Neural progenitor cell (in vitro differentiated cells): ENCODE data around the gene ARHGEF19.
"Not testable (repeated sequence)": the region's sequence is repeated elsewhere in the genome, so short reads cannot be mapped to it uniquely, and the experiment has no call there.

Experiments
- CTCF ChIP-seq: fragments of 200-600 bp; sonication (generic); IDR thresholded peaks from 2 replicates; pipeline ENCODE4 v1.5.1; 2017; ENCODE audit warnings: antibody characterized with exemption, mild to moderate bottlenecking
- EZH2 ChIP-seq: fragments of 200-600 bp; sonication (generic); IDR thresholded peaks from 2 replicates; pipeline ENCODE4 v1.6.1; 2017; ENCODE audit warnings: antibody characterized with exemption, mild to moderate bottlenecking, moderate library complexity
- EZH2phosphoT487 ChIP-seq: fragments of 200-600 bp; sonication (generic); IDR thresholded peaks from 2 replicates; pipeline ENCODE4 v1.6.1; 2017; ENCODE audit warnings: antibody characterized with exemption

GRCh38 chr1:16213544-16213943 is 1.1 kb upstream of the ARHGEF19 start:
- not testable (repeated sequence) for TF ChIP-seq CTCF, EZH2phosphoT487, EZH2
